Midbrain (tissue), 1 donor: Measurements from ENCODE around the gene CSTF1.
A peak's percentile ranks its signal among the peaks of the same experiment; 100 is the strongest.
"Not testable (repeated sequence)": the region's sequence is repeated elsewhere in the genome, so short reads cannot be mapped to it uniquely, and the experiment has no call there.

Experiments used
- DNase-seq: peaks from one replicate; lab custom pipeline; 2025; lab: John Stamatoyannopoulos, UW

CSTF1 gene

DNA sequence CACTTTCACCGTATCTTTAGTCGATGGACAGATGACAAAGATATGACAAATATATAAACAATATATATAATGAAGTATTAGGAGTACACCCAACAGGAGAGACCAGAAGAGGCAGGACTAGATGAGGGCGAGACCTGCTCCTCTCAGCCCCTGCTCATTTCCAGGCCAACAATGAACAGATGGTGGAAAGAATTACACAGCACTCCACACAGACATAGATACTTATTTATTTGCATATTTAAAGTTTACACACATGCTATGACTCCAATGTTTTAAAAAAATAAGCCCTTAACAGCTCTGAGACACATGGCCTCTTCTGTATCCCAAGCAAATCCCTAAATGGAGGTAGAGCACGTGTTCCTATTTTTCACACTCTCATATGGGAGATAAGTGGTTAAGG, 23.3 kb upstream of the CSTF1 start:
- DNase-seq = no peak

DNA sequence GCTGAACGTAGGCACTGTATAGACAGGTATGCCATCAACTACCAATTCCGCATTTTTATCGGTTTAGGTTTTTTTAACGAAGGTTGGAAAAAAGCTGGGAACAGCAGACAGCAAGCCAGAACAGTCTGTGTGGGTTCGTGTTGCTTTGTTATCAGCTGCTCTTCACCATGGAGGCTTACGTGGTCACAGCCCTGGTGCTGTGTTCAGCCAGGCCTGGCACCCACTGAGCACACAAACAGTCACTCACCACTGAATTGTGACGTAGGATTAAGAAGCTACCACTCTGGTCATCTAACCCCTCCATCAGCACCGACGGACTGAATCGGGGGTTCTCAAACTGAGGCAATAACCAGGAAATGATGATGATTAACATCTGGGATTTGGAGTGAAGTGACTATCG, 20.5 kb upstream of the CSTF1 start:
- no peak for DNase-seq

DNA sequence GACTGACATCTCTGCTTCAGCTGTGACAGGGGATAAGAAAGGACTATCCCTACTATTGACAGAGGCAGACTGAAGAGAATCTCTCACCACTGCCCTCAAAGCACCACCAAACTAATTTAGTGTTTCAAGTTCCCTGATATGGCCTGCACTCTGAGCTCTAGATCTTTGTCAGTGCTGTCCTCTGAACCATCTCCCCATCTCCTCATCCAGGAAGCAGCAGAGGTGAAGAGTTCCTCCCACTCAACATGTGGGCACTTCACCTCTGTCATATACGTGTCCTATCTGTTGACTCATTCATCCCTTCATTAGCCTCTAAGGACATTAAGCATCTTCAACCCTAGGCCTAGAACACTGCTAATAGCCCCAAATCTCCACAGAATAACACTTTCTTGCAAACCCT, 19.6 kb upstream of the CSTF1 start:
- DNase-seq = no peak

DNA sequence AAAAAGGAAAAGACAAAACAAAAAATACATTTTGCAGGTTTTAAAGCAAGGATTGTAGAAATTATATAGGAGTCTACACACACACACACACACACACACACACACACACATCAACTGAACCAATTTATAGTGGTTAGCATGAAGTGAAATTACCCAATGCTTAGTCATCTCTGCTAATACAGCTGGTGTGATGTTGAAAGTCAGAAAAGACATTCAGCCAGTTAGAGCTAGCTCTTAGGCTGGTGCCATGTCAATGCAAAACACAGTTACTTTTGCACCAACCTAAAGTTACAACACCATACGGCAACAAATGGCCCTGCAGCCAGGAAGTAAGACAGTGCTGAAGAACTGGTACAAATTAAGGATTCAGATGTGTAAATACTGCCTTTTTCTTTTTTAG, 18.5 kb upstream of the CSTF1 start:
- no peak for DNase-seq

DNA sequence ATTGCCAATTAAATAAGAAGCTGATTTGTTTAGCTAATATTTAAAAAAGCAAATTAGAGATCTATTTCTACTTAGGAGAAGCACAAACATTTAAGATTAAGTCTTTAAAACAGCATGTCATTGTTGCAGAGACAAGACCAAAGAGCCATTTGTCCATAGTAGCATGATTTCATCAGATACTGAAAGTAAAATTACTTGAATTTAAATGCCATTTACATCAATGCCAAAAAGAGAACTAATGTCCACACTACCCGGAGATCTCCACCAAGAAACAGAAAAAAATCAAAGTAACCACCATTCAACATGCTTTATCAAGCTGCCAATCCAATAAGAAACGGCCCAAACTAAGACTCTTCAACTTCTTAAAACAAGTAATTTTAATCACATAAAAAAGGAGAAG, 16.1 kb upstream of the CSTF1 start:
- DNase-seq = no peak

DNA sequence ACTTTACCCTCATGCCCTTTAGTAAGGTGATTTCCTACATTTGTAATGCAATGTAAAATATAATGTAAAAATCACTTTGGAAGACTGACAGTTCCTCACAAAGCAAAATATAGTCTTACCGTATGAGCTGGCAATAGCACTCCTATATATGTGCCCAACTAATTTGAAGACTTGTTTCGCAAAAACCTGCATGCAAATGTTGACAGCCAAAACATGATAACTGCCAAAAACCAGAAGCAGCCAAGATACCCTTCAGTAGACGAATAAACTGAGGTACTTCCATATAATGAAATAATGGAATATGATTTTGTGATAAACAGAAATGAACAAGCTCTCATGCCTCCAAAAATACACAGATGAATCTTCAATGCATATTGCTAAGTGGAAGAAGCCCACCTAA, 14.1 kb upstream of the CSTF1 start:
- DNase-seq = no peak

DNA sequence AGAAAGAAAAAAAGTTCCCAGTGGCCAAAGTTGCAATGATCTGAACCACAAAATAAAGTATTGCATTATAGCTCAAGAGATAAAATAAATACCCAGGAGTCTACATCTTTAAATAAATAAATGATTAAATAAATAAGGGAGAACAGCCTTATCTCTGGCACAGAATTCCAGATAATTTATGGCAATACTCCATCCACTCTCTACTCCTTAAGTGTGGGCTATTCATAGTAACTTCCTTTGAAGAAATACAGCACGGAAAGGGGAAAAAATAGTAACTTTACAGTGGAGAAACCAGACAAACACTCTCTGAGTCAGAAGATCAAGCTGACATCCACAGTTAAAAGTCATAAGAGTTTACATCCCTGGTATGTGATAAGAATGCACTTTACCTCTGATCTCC, 12.1 kb upstream of the CSTF1 start:
- no peak for DNase-seq

DNA sequence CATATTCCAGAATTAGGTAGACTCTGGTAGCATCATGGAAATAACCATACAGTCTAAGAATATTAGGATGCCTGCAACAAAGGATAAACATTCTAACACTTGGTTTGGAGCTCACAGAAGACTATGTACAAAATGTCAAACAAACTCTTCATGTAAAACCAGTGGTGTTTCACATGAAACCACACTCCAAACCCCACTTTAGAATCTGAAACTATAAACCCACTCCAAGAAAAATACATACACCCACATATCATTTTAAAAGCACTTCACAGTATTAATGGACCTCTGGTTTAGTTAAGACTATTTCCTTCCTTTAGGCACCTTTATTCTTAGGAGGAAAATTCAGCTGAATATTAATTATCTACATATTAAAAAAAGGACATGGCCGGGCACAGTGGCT, 10.9 kb upstream of the CSTF1 start:
- no peak for DNase-seq

DNA sequence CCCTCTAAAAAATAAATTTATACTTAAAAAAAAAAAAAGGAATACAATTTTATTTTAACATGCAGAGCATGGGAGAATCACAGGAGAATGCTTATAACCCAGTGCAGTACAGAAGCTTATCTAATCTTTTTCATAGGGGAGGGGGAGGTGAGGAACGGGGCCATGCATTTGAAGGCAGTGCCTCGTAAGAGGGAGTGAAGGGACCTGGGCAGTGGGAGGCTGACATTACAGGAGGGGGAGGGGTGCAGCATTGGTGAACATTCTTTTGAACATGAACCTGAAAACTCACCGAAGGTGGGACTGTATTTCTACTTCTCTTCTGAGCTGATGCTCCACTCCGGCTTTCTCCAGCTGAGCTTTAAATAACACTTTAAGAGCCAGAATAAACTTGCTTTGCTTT, 9.7 kb upstream of the CSTF1 start:
- DNase-seq = no peak

DNA sequence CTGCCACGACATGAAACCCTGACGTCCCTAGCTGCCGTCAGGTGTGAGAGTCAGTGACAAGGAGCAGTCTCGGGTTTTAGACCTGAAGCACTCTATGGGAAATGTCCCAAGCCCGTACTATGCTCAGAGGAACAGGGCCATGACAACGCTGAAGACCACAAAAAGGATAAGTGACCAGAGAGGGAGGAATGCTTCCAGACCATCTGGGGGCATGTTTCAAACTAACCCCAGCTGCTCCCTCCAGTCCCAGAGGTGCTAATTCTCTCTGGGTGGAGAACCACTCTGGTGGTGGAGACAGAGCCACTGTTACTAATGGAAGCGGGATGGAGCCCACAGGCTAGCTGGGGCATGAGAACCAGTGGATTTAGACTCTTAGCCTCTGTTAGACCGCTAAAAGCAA, 9.1 kb upstream of the CSTF1 start:
- DNase-seq = no peak

DNA sequence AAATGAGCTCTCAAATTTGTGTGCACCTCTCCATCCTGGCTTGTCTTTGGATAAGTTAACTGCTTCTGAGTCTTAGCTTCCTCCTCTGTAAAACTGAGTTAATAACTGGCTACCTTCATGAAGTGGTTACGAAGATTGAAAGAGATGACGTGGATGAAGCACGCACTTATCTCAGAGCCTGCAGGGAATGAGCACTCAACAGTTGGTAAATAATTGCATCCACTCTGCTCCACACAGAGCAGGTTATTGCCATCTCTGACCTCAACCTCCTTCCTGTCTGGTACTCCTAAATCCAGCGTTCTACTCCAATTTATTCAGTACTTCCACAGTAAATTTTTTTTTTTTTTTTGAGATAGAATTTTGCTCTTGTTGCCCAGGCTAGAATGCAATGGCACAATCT, 7.3 kb upstream of the CSTF1 start:
- no peak for DNase-seq

DNA sequence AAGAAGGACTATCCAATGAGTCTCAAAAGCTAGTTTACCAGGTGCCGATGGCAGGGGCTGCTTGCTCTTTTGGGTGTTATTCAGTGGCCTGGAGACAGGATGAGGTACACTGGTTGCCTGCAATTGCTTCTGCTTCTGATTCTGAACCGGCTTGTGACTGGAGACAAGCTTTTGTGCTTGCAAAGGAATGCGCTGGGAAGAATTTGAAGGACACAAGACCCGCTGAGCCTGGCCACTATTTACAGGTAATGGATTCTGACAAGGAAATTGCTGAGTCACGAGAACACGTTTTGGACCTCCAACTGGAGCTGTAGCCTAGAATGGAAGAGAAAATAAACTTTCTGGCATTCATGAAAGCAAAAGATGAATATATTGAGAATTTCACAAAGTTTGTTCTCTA, 6.2 kb upstream of the CSTF1 start:
- no peak for DNase-seq

DNA sequence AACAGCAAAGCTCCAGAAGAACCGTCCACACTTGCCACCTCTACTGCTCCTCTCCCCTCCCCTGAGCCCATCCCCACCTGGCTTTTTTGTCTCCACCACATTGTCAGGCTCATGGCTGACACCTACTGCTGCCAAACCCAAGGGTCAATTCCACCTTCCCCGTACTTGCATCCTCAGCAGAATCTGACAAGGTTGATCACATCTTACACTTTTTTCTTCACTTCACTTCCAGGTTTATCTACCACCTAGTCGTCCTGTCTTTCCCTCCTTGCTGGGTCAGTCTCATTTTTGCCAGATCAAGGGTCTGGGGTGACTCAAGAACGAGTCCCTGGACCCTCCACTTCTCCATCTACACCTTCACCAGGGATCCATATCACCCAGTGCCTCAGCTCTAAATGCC, 3.6 kb upstream of the CSTF1 start:
- DNase-seq = no peak

DNA sequence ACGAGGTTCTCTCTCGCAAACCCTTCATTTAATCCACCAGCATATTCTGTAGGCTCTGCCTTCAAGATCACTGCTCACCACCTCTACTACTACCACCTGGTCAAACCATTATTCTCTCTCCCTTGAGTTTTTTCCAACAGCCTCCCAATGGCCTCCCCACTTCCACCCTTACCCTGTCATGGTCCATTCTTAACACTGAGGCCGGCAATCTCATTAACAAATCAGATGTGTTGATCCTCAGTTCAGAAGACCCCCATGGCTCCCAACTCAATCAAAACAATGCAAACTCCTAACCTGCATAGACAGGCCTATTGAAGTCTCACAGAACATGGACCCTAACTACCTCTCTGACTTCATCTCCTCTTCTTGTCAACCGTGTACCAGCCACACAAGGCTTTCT, 2.6 kb upstream of the CSTF1 start:
- no peak for DNase-seq

DNA sequence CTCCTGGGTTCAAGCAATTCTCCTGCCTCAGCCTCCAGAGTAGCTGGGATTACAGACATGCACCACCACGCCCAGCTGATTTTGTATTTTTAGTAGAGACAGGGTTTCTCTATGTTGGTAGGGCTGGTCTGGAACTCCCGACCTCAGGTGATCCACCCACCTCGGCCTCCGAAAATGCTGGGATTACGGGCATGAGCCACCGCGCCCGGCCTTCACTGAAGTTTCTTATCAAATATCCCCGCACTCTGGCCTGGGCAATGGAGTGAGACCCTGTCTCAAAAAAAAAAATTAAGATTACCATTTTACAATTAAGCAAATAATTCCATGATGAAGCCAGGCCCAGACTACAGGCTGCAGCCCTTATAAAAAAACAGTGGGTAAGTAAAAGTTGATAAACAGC, 2.0 kb upstream of the CSTF1 start:
- DNase-seq = not testable (repeated sequence)

DNA sequence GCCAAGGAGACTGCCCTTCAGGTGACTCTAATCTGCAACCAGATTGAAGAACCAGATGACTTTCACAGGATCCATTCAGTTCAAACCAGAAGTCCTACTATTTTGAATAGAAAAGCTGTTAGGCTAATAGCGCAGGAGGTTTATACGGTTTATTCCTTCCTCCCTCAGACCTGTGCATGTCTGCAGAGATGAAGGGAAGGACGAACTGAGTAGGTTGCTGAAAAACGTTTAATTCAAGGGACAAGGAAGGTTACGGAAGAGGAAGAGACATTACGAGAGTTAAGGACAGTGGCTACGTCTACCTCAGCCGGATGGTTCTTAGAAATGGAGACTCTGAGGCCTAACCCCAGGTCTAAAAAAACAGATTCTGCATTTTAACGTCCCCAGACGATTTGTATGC, 1.4 kb upstream of the CSTF1 start:
- DNase-seq = no peak

DNA sequence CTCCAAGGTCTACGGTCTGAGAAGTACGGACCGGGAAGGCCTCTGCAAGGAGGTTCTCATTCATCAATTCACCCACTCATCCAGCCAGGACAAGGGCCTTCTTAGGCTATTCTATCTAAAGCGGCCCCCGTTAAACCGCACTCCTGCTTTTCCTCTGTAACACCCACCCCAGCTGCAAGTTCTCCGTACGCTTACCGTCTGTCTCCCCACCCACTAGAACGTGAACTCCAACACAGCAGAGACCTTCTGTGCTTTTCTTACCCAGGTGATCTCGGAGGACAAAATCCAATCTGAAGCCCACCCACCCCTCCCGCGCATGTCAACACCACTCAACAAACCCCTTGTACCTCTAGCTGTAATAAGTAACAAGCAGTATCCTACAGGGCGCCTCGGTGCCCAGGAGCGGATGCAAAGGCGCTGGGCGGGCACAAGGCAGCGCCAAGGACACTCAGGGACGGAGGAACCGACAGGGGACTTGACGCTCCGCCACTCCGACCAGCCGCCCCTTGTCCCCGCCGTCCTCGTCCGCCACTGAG, 781 bp upstream of the CSTF1 start:
- DNase-seq = no peak

DNA sequence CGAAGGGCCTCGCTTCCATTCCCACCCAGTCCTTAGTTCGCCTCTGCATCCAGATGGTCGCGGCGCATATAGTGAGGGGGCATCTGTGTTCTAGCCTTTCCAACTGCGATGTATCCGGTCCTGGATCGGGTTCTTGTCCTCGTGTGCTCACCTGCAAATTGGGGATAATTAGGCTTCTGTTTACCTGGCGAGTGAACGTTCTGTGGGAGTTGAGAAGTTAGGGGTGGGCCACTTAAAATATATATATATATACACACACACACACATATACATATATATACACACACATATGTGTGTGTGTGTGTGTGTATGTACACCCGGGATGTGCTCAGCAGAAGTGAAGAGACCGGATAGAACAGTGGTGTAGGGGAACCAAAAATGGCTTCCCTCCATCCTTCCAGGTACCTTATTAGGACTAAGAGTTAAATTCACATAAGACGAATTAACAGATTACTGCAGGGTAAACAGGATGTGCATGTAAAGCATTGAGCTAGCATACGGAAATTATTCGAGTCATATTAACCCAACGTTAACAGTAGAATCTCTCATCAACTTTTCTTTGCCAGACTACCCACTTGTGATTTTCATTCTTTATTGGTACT, 537 bp downstream of the CSTF1 start:
- no peak for DNase-seq

DNA sequence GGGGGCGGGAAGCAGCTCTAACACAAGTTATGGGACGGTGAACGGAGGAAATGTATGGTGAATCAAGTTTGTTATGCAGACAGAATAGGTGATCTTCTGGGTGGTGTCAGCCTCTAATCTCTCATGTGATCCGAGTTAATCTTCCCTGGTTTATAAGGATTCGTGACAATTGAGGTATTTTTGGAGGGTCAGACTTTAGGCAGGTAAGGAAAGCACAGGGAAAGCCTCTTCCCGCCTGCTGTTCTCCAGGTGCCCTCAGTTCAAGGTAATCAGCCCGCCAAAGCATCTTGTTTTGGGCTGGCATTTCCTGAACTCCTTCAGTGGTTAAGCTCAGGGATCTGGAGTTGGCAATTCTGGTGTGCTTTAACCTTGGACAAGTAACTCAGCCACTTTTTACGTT, 1.2 kb downstream of the CSTF1 start:
- DNase-seq = no peak

DNA sequence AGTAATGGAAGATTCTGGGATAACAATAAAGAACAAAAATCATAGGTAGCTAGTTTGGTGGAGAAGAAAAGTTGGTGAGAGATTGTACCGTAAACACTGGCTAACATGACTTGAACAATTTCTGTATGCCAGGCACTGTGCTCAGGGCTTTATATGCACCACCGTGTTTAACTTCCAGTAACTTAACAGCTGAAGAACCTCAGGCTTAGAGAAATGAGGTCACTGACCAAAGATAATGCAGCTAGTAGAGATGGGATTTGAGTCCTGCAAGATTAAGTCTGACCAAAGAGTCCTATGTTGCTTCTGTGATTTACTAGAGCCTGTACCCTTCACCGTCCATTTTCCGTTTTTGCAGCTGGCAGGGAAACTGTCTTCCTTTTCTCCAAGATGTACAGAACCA, 2.7 kb downstream of the CSTF1 start:
- DNase-seq = no peak

DNA sequence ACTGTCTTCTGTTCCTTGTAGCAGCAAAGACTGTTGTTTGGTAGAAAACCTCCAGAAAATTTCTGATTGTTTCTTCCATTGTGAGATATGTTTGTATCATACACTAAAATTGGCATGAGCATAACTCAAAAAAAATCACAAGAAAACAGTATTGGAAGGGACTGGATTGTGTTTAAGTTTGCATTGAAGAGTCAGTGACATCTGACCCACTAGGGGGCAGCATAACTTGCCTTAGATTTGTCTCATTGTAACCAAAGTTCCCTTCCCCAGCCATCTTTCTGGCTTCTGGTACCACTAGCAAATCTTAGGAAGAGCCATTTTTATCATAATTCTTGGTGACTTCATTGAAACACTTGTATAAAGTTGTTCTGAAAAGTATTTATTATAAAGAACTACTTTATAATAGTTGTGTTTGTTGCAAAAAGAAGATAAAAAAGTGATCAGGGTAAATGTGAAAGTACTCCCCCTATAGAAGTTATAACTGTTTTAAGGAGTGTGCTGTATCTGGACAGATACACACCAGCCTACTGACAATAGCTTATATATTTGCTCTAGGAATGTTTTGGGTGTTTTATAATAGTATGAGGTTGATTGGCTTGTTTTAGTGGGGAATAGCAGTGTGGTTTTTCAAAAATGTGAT, 7.7 kb downstream of the CSTF1 start:
- DNase-seq = peak; percentile 67

DNA sequence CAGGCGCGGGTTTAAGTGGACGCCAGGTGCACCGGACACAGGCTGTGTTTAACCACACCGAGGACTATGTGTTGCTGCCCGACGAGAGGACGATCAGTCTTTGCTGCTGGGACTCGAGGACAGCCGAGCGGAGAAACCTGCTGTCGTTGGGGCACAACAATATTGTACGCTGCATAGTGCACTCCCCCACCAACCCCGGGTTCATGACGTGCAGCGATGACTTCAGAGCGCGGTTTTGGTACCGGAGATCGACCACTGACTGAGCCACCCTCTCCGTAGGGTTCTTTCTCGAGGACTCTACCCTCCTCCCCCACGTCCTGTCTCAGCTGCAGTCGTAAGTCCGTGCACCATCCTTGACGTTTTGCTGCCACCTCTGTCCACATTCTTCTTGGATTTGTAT, 11.0 kb downstream of the CSTF1 start:
- DNase-seq = no peak

DNA sequence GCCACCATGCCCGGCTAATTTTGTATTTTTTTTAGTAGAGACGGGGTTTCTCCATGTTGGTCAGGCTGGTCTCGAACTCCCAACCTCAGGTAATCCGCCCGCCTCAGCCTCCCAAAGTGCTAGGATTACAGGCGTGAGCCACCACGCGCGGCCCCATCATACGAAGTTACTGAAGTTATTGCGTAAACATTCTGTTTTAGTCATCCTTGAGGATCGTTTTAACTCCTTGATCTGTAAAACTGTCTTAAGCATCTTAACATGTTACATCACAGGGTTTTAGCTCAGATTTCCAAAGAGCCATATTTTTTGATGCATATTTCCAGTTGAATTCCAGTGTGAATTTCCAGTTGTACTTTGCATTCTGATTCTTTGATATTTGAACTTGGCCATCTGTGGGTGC, 12.9 kb downstream of the CSTF1 start:
- not testable (repeated sequence) for DNase-seq

DNA sequence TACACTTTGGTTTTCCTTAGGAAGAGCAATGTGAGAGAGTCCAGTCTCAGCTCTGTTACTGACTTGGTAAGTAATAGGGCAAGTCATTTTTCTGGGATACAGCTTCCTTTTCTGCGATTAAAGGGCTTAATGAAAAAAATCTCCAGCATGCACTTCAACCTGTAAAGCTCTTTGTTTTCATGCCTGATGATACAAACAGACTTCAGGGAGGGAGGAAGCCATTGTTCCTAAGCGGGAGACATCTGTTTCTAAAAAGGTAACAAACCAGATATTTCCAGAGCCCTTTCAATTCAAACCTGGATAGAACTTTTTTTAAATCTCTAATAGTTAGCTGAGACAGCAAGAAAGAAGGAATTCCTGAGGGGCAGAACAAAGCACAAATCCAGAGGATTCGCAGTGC, 14.5 kb downstream of the CSTF1 start:
- DNase-seq = no peak
